Neural cell (in vitro differentiated cells): ENCODE data around the gene BRIP1.

Source experiments
- CTCF ChIP-seq: fragments of 450-650 bp; IDR thresholded peaks from 2 replicates; pipeline ENCODE4 v1.5.1; 2014; ENCODE audit warnings: antibody characterized with exemption, mild to moderate bottlenecking, moderate library complexity; ENCODE audit not compliant: poor library complexity, severe bottlenecking
- EP300 ChIP-seq: fragments of 450-650 bp; conservative IDR thresholded peaks from 2 replicates; pipeline ENCODE4 v1.6.1; 2014; ENCODE audit warnings: antibody characterized with exemption, mild to moderate bottlenecking, moderate library complexity; ENCODE audit not compliant: poor library complexity, severe bottlenecking

GRCh38 chr17:61738249-61738648 is 125.1 kb downstream of the BRIP1 start:
- TF ChIP-seq CTCF (no peak), EP300 (no peak)
